HFF-Myc (cell line): ENCODE data around the gene TLL2.

Experiments used
- DNase-seq: peaks from one replicate; pipeline ENCODE4 v3.0.0-alpha.2; 2011; ENCODE audit warnings: low read depth; ENCODE audit errors: extremely low read depth
- H3K4me3 ChIP-seq: replicated peaks from 2 replicates; pipeline ENCODE4 v1.5.1; 2011; ENCODE audit warnings: low read depth, mild to moderate bottlenecking, control low read depth, low read length
- CTCF ChIP-seq: IDR thresholded peaks from 2 replicates; pipeline ENCODE4 v1.5.1; 2012; ENCODE audit warnings: mild to moderate bottlenecking, low read depth, low read length, control low read depth; ENCODE audit errors: missing control alignments

Gene TLL2

GRCh38 chr10:96374985-96375830 lies 138.5 kb downstream of the TLL2 start:
- peak overlapping the region; percentile 41 for H3K4me3 ChIP-seq
- DNase-seq: peak; percentile 84
- TF ChIP-seq CTCF: peak; percentile 96

- H3K4me3 ChIP-seq: peak overlapping the region; percentile 41
- DNase-seq: no peak
- no peak for TF ChIP-seq CTCF
Observed at GRCh38 chr10:96374639-96374984, 139.1 kb downstream of the TLL2 start.

GRCh38 chr10:96374004-96374403 lies 139.7 kb downstream of the TLL2 start:
- TF ChIP-seq CTCF: no peak
- no peak for DNase-seq
- H3K4me3 ChIP-seq: no peak overlapping the region

- no peak for TF ChIP-seq CTCF
- DNase-seq: no peak
- H3K4me3 ChIP-seq: no peak overlapping the region
Observed at GRCh38 chr10:96371356-96371755, 142.4 kb downstream of the TLL2 start.

- no peak for DNase-seq
- no peak overlapping the region for H3K4me3 ChIP-seq
- TF ChIP-seq CTCF: peak; percentile 87
Observed at GRCh38 chr10:96370584-96371157, 143.1 kb downstream of the TLL2 start.

GRCh38 chr10:96369890-96370583 lies 143.7 kb downstream of the TLL2 start:
- TF ChIP-seq CTCF: no peak
- H3K4me3 ChIP-seq: no peak overlapping the region
- DNase-seq: no peak
